Prostate gland (tissue), 2 donors: ENCODE results near the gene ZP1. TPM values are rescaled to one million over a fixed set of nuclear protein-coding genes. Genes with fewer than 3 reads are reported as not detected.

Experiments used
- DNase-seq: peaks from one replicate; pipeline ENCODE4 v3.0.0-alpha.2; 2019; ENCODE audit warnings: low spot score
- H3K27ac ChIP-seq, 2 donors: fragments of 200-600 bp; sonication (generic); 2 replicates each; pipeline ENCODE4 v1.5.1; 2017 to 2019
- H3K27me3 ChIP-seq: fragments of 200-600 bp; sonication (generic); replicated peaks from 2 replicates; pipeline ENCODE4 v1.5.1; 2019; ENCODE audit not compliant: insufficient read depth
- H3K36me3 ChIP-seq, 2 donors: fragments of 200-600 bp; sonication (generic); 1 replicate in 1 of 2; 2 replicates in 1 of 2; pipeline versions ENCODE4 v1.5.1 to v1.8.1; 2017 to 2019
- H3K4me1 ChIP-seq: fragments of 200-600 bp; sonication (generic); replicated peaks from 2 replicates; pipeline ENCODE4 v1.5.1; 2019
- H3K4me3 ChIP-seq, 2 donors: fragments of 200-600 bp; sonication (generic); 2 replicates each; pipeline ENCODE4 v1.5.1; 2017 to 2019
- H3K9me3 ChIP-seq: fragments of 200-600 bp; sonication (generic); 2 replicates; pipeline ENCODE4 v1.5.1; 2017
- POLR2A ChIP-seq: fragments of 450-650 bp; IDR thresholded peaks from one replicate; pipeline ENCODE4 v1.6.1; 2016; ENCODE audit warnings: antibody characterized with exemption, mild to moderate bottlenecking
- POLR2AphosphoS5 ChIP-seq: sonication (generic); formaldehyde crosslinking; IDR thresholded peaks from one replicate; pipeline ENCODE4 v1.6.1; 2017; ENCODE audit warnings: antibody characterized with exemption
- WGBS: methylation state at CpG from one replicate; pipeline ENCODE4 v1.1.5; 2018; 5-methylcytosine and 5-hydroxymethylcytosine counted together
- intact Hi-C: fragments of 100-400 bp; cut with DNase I; formaldehyde crosslinking; loops from one replicate; pipeline ENCODE4 v1.14.2; 2022
- total RNA-seq, 2 donors: library from RNA; depleted of rRNA; stranded (reverse); fragments of >200 nt; gene quantifications; one replicate each; pipeline ENCODE4 v1.1.0, GENCODE V29; 2016
- TF ChIP-seq, protein P1 (sequence below), 4 experiments: fragments of 200-600 bp in 2 of 4; fragments of 450-650 bp in 2 of 4; sonication (generic) in 2 of 4; IDR thresholded peaks; 1 replicate in 3 of 4; 2 replicates in 1 of 4; pipeline ENCODE4 v1.5.1; 2016 to 2019; ENCODE audit warnings: antibody characterized with exemption in 4 of 4, mild to moderate bottlenecking in 2 of 4, moderate library complexity in 2 of 4

Gene ZP1
- total RNA-seq, 2 donors from 2014 or later, result 0.68 to 0.80 TPM

DNA sequence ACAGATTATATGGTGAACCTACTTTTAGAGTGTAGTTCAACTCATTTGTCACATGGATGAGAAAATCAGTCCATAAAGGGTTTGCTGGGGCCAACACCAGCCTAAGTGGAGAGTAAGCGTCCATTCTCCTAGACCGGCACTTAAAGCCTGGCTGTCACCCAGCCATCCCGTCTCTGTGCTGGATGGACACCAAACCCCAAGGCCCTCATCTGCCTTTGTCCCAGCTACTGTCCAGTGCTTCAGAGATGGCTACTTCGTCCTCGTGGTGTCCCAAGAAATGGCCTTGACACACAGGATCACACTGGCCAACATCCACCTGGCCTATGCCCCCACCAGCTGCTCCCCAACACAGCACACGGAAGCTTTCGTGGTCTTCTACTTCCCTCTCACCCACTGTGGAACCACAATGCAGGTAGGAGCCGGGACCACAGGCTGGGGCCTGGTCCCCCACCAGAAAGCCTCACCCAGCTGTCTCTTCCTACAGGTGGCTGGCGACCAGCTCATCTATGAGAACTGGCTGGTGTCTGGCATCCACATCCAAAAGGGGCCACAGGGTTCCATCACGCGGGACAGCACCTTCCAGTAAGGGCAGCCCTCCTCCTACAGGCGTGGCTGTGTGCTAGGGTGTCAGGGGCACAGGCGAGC lies 3.5 kb downstream of the ZP1 start:
- no peaks in the 10 kb centered on the region for H3K9me3 ChIP-seq
- H3K4me3 ChIP-seq, result no peak overlapping the region
- H3K36me3 ChIP-seq, result no peaks in the 10 kb centered on the region
- H3K27ac ChIP-seq, result no peak overlapping the region
- H3K4me1 ChIP-seq, result peaks cover 11% of the 10 kb centered on the region
- no peak for TF ChIP-seq POLR2AphosphoS5
- TF ChIP-seq, protein P1, sequence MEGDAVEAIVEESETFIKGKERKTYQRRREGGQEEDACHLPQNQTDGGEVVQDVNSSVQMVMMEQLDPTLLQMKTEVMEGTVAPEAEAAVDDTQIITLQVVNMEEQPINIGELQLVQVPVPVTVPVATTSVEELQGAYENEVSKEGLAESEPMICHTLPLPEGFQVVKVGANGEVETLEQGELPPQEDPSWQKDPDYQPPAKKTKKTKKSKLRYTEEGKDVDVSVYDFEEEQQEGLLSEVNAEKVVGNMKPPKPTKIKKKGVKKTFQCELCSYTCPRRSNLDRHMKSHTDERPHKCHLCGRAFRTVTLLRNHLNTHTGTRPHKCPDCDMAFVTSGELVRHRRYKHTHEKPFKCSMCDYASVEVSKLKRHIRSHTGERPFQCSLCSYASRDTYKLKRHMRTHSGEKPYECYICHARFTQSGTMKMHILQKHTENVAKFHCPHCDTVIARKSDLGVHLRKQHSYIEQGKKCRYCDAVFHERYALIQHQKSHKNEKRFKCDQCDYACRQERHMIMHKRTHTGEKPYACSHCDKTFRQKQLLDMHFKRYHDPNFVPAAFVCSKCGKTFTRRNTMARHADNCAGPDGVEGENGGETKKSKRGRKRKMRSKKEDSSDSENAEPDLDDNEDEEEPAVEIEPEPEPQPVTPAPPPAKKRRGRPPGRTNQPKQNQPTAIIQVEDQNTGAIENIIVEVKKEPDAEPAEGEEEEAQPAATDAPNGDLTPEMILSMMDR (IDR thresholded peaks at IDR 0.05), result no peak
- TF ChIP-seq POLR2A, result no peak
- WGBS, result 81% methylated on average over 12 of the region's 13 CpGs
- intact Hi-C loops, result no loop called here
- no peak for DNase-seq
- H3K27me3 ChIP-seq, result no peaks in the 10 kb centered on the region

DNA sequence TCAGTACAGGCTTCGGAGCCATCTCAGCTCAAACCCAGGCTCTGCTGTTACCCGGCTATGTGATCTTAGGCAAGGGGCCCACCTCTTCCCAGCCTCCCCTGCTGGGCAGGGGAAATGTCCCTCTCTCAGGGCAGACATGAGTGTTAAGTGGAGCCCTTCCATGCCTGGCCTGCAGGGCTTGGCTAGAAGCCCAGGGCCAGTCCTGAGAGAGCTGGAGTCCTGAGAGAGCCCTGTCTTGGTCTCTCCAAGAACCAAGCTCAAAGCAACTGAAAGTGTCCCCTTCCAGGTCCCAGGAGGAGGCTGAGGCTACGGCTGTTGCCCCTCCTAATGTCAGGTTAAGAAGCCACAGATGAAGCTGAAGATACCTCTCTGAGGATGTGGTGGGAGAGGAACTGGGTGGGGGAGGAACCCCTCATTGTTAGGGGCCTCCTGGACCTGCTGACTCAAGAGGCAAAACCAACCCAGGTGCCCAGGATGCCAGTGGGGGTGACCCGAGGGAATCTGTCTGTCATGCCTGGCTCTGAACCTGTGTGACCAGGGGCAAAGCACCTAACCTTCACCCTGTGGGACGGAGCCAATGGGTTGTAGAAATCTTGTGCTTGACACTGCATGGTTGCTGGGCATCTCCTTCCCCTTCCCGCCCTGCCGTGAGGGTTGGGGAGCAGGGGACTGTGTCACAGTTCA lies 4.2 kb downstream of the ZP1 start:
- intact Hi-C loops, result no loop called here
- H3K4me1 ChIP-seq, result peaks cover 11% of the 10 kb centered on the region
- no peak overlapping the region for H3K4me3 ChIP-seq
- H3K27me3 ChIP-seq, result no peaks in the 10 kb centered on the region
- H3K36me3 ChIP-seq, result no peaks in the 10 kb centered on the region
- no peaks in the 10 kb centered on the region for H3K9me3 ChIP-seq
- no peak for DNase-seq
- TF ChIP-seq POLR2AphosphoS5 (no peak), POLR2A (no peak)
- TF ChIP-seq, protein P1 (IDR thresholded peaks at IDR 0.05), result no peak
- WGBS, result 84% methylated on average over 7 of the region's 7 CpGs
- no peak overlapping the region for H3K27ac ChIP-seq

DNA sequence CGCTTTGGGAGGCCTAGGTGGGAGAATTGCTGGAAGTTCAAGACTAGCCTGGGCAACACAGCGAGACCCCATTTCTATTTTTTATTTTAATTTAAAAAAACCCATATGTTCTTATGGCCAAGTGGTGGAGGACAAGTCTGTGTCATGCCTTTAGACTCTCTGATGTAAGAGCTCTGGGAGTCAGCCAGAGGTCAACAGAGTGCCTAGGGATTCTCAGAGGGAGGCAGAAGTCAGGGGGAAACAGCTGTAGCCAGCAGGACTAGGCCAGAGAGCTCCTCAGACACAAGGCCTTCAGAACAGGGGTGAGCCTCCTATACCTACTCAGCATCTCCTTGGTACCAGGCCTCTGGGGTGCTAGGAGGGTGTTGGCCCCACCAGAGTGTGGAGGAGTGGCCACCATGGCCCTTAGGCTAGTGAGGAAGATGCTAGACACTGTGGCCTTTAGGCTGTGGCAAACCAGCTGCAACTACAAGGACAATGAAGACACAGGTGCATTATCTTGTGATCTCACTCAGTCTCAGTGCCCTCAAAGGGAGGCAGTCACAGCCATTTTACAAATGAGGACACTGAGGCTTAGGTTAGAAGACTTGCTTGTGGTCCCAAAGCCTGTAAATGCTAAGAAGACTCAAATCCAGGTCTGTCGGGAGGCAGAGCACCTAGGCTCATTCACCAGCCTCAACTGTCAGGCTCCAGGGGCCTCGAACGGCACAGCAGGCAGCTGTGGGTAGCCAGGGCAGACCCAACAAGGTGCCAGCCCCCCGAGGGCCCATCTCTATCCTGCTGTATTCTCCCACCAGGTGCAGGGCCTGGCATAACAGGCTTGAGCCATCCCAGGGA lies 5.0 kb downstream of the ZP1 start:
- intact Hi-C loops, result no loop called here
- Histone ChIP-seq H3K9me3 (no peaks in the 10 kb centered on the region), H3K4me3 (no peak overlapping the region), H3K36me3 (no peaks in the 10 kb centered on the region), H3K27ac (no peak overlapping the region), H3K27me3 (no peaks in the 10 kb centered on the region), H3K4me1 (peaks cover 4% of the 10 kb centered on the region)
- WGBS, result 86% methylated on average over 6 of the region's 6 CpGs
- TF ChIP-seq POLR2A (no peak), POLR2AphosphoS5 (no peak)
- no peak for DNase-seq

DNA sequence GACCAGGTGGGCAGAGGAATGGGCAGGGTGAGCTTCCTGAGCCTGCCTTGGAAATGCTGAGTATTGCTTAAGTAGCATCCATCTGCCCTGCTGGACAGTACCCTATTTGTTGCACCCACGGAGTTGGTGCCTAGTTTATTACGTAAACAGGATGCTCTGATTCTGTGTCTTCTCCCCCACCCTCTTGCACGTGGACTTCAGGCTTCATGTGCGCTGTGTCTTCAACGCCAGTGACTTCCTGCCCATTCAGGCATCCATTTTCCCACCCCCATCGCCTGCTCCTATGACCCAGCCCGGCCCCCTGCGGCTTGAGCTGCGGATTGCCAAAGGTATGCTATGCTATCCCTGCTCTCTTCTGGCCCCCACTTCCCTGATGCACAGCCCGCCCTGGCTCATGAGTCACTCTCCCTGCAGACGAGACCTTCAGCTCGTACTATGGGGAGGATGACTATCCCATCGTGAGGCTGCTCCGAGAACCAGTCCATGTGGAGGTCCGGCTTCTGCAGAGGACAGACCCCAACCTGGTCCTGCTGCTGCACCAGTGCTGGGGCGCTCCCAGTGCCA lies 5.7 kb downstream of the ZP1 start:
- no peak overlapping the region for H3K27ac ChIP-seq
- WGBS, result 69% methylated on average over 16 of the region's 16 CpGs
- intact Hi-C loops, result no loop called here
- no peak for TF ChIP-seq POLR2A
- no peaks in the 10 kb centered on the region for H3K36me3 ChIP-seq
- H3K27me3 ChIP-seq, result no peaks in the 10 kb centered on the region
- DNase-seq, result no peak
- H3K4me3 ChIP-seq, result no peak overlapping the region
- H3K4me1 ChIP-seq, result no peaks in the 10 kb centered on the region
- H3K9me3 ChIP-seq, result no peaks in the 10 kb centered on the region

DNA sequence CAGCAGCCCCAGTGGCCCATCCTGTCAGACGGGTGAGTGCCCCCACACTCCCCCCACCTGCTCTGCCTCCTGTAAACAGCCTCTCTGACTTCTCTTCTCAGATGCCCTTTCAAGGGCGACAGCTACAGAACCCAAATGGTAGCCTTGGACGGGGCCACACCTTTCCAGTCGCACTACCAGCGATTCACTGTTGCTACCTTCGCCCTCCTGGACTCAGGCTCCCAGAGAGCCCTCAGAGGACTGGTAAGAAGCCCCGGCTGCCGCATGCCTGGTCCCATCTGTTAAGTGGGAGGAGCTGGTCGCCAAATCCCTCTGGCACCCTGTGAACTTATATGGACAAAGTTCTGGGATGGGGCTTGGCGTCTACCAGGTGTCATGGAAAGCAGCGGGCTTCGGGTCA lies 6.2 kb downstream of the ZP1 start:
- H3K36me3 ChIP-seq, result no peaks in the 10 kb centered on the region
- H3K4me3 ChIP-seq, result no peak overlapping the region
- no peak for DNase-seq
- H3K4me1 ChIP-seq, result no peaks in the 10 kb centered on the region
- 83% methylated on average over 12 of the region's 12 CpGs for WGBS
- TF ChIP-seq POLR2AphosphoS5 (no peak), POLR2A (no peak)
- TF ChIP-seq, protein P1 (IDR thresholded peaks at IDR 0.05), result no peak
- no peaks in the 10 kb centered on the region for H3K27me3 ChIP-seq
- intact Hi-C loops, result no loop called here
- H3K9me3 ChIP-seq, result no peaks in the 10 kb centered on the region
- no peak overlapping the region for H3K27ac ChIP-seq
